ENCODE data around the gene GPRIN1.

GRCh38 chr5:176547802-176548201 lies 62.2 kb downstream of the GPRIN1 start:
- no peak for TF ChIP-seq CTCF (IDR thresholded peaks at IDR 0.05)
- no peak for TF ChIP-seq POLR2A (IDR thresholded peaks at IDR 0.05)
